ENCODE data around the gene BRD1.

DNA sequence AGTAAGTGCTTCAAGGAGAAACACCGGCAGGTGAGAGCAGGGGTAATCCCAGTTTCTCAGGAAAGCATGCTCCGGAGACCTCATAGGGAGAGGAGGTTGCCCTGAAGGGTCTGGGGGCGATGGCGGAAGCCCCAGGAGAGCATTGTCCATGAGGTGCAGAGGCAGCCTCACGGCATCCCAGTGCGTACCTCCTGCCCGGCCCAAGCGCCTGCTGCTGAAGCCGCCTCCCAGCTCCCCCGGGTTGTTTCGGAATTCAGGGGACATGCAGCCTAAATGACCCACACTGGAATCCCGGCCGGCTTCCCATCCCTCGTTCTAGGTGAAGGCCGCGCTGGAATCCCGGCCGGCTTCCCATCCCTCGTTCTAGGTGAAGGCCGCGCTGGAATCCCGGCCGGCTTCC is 28.7 kb upstream of the BRD1 start:
- TF ChIP-seq, protein P1, sequence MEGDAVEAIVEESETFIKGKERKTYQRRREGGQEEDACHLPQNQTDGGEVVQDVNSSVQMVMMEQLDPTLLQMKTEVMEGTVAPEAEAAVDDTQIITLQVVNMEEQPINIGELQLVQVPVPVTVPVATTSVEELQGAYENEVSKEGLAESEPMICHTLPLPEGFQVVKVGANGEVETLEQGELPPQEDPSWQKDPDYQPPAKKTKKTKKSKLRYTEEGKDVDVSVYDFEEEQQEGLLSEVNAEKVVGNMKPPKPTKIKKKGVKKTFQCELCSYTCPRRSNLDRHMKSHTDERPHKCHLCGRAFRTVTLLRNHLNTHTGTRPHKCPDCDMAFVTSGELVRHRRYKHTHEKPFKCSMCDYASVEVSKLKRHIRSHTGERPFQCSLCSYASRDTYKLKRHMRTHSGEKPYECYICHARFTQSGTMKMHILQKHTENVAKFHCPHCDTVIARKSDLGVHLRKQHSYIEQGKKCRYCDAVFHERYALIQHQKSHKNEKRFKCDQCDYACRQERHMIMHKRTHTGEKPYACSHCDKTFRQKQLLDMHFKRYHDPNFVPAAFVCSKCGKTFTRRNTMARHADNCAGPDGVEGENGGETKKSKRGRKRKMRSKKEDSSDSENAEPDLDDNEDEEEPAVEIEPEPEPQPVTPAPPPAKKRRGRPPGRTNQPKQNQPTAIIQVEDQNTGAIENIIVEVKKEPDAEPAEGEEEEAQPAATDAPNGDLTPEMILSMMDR (IDR thresholded peaks at IDR 0.05 in 4 of 5, conservative IDR thresholded peaks at IDR 0.05 in 1 of 5), result no peak
- no peak for TF ChIP-seq POLR2A (IDR thresholded peaks at IDR 0.05)

All from gastrocnemius medialis (tissue), 4 donors.